HL-60 (cell line): ENCODE results near the gene KRT78.

Experiments used
- DNase-seq, 2 experiments: peaks; one replicate each; pipeline ENCODE4 v3.0.0-alpha.2; 2010 to 2020; ENCODE audit warnings: low read depth in 1 of 2, low spot score in 1 of 2
- H3K27ac ChIP-seq: fragments of 250-450 bp; sonication (Bioruptor Pico); replicated peaks from 2 replicates; pipeline ENCODE4 v1.5.1; 2020; ENCODE audit warnings: mild to moderate bottlenecking, moderate library complexity
- H3K27me3 ChIP-seq: fragments of 250-450 bp; sonication (Bioruptor Pico); 2 replicates; pipeline ENCODE4 v1.5.1; 2021; ENCODE audit warnings: mild to moderate bottlenecking, moderate library complexity; ENCODE audit not compliant: insufficient read depth, poor library complexity, severe bottlenecking
- H3K4me3 ChIP-seq: replicated peaks from 2 replicates; pipeline ENCODE4 v1.5.1; 2011; ENCODE audit warnings: mild to moderate bottlenecking, control low read depth, low read length; ENCODE audit not compliant: insufficient read depth
- CTCF ChIP-seq: IDR thresholded peaks from one replicate; pipeline ENCODE4 v1.5.1; 2011; ENCODE audit warnings: low read length, control low read depth, inconsistent platforms; ENCODE audit not compliant: insufficient read depth
- GABPA ChIP-seq: IDR thresholded peaks from 2 replicates; pipeline ENCODE4 v1.6.1; 2012; ENCODE audit warnings: low read depth
- POLR2AphosphoS5 ChIP-seq: IDR thresholded peaks from 2 replicates; pipeline ENCODE4 v1.6.1; 2012; ENCODE audit warnings: low read depth
- REST ChIP-seq: IDR thresholded peaks from 2 replicates; pipeline ENCODE4 v1.6.1; 2012; ENCODE audit warnings: low read depth; ENCODE audit not compliant: insufficient replicate concordance
- SPI1 ChIP-seq: IDR thresholded peaks from 2 replicates; pipeline ENCODE4 v1.6.1; 2012; ENCODE audit warnings: low read depth, mild to moderate bottlenecking, borderline replicate concordance

KRT78 gene

GRCh38 chr12:52844386-52844785, 4.4 kb downstream of the KRT78 start:
- Histone ChIP-seq H3K27me3 (peaks cover 2% of the 10 kb centered on the region), H3K27ac (no peak overlapping the region), H3K4me3 (no peak overlapping the region)
- no peak for DNase-seq
- TF ChIP-seq CTCF (no peak), GABPA (no peak), REST (no peak), POLR2AphosphoS5 (no peak), SPI1 (no peak)

- DNase-seq = no peak
- Histone ChIP-seq H3K4me3 (no peak overlapping the region), H3K27ac (no peak overlapping the region), H3K27me3 (peaks cover 2% of the 10 kb centered on the region)
- no peak for TF ChIP-seq CTCF
- TF ChIP-seq REST = no peak
- TF ChIP-seq SPI1 = no peak
- TF ChIP-seq GABPA = no peak
- no peak for TF ChIP-seq POLR2AphosphoS5
Measured at GRCh38 chr12:52839436-52840105, 9.2 kb downstream of the KRT78 start.

- H3K27ac ChIP-seq = no peak overlapping the region
- peaks cover 2% of the 10 kb centered on the region for H3K27me3 ChIP-seq
- DNase-seq = no peak
- no peak for TF ChIP-seq REST
- TF ChIP-seq CTCF = no peak
- no peak for TF ChIP-seq SPI1
- no peak for TF ChIP-seq POLR2AphosphoS5
- TF ChIP-seq GABPA = no peak
- no peak overlapping the region for H3K4me3 ChIP-seq
Measured at GRCh38 chr12:52838609-52839435, 10.0 kb downstream of the KRT78 start.
